NOMO-1 treated with DMSO at 0.1 percent for 48 hours (cell line): ENCODE measurements around the gene DTNB.
A peak's percentile ranks its signal among the peaks of the same experiment; 100 is the strongest.

Experiments
- DNase-seq: peaks from one replicate; lab custom pipeline; 2025; ENCODE audit not compliant: unreplicated experiment; lab: John Stamatoyannopoulos, UW

The DTNB gene

DNA sequence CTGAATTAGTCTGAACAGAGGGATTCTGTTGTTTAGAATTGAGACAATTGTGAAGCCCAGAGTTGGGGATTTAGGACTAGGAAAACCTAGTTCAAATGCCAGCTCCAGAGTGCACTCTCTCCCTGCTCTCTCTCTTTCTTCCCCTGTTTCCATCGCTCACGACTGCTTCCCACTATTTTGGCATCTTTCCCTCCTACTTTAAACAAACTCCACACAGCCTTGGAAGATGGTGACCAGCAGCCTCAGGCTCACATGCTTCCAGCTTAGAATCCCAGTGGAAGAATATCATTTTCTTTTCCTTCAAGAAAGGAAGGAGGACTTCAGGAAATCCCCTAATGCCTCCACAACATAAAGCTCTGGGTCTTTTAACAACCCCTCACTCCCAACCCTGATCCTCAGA, 325.5 kb downstream of the DTNB start:
- no peak for DNase-seq

DNA sequence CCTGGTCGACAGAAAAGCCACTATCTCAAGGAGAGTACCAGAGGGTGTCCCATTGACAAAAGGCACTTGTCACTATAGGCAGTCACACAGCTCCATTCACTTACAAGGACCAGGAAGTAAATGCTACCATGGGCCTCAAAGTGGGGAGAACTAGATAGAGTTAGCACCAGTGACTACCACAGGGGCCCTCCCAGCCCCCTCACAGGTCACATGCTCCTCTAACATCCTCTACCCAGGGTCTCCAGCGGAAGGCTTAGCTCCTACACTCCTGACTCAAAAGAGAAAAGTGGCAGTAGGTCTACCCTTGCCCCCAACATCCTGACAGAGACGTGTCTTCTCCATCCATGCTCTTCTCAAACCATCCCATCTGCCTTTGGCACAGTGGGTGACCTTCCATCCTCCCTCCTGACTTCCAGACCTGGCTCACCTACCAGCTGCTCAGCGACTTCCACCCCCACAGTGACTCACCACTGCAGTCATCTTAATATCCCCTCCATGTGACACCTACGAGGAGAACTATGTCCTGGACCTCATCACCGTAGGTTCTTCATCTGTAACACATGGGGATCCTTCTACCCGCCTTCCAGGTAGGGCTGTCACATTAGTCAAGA, 326.1 kb downstream of the DTNB start:
- no peak for DNase-seq

DNA sequence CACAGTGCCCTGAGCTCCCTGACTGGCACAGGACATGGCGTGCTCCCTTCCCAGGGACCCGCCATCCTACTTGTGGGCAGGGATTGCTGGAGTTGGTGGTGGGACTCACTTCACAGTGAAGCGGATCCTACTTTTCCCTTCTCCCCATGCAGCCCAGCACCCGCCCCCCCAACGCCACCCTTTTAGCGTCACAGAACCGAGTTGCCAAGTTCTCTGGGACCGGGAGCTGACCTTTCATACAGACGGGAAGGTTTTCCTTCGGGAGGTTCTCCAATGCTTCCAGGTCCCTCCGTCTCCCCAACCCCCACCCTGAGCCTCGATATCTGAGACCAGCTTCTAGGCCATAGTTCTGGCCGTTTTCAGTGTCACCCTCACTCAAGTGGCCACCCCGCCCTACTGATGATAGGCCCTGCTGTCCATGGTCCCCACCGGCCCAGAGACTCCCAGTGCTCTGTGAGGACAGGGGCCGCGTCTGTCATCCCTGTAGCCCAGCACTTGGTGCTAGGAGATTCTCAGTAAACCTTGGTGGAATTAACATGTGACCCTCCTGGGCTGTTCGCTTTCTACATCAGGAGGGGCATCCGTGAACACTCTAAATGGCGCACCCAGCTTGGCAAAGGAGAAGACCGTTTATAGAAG, 330.1 kb downstream of the DTNB start:
- DNase-seq: no peak

DNA sequence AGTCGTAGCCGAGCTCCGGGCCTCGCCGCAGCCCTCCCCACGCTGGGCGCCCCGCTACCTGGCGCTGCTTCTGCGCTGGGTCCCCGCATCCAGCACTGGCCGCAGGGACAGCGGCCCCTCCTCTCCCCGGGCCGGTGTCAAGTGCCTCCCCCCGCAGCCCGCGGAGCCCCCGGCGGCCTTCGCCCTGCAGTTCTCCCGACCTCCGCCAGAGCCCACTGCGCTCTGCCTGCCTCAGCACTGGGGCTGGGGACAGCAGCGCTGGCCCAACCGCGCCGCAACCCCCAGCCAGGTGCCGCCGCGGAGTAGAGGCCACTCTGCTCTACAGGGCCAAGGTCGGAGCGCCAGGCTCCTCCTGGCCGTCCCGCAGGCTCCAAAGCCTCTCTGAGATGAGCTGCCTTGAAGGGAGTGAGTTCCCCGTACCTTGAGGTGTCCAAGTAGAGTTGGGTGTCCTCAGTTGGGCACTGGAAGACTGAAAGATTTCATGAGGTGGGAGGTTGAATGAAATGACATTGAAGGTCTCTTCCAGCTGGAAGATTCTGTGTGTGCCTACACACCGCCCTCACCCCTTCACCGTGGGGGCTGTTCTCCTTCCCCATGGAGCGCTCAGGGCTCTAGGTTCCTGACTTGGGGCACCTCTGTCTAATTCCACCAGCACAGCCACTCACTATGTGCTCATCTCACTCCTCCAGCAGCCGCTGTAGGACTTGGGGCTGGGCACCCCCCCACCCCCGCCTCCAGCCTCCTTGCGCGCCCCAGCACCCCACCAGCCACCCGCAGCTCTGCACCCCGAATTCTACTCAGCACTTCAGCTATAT, 330.8 kb downstream of the DTNB start:
- peak; percentile 74 for DNase-seq

DNA sequence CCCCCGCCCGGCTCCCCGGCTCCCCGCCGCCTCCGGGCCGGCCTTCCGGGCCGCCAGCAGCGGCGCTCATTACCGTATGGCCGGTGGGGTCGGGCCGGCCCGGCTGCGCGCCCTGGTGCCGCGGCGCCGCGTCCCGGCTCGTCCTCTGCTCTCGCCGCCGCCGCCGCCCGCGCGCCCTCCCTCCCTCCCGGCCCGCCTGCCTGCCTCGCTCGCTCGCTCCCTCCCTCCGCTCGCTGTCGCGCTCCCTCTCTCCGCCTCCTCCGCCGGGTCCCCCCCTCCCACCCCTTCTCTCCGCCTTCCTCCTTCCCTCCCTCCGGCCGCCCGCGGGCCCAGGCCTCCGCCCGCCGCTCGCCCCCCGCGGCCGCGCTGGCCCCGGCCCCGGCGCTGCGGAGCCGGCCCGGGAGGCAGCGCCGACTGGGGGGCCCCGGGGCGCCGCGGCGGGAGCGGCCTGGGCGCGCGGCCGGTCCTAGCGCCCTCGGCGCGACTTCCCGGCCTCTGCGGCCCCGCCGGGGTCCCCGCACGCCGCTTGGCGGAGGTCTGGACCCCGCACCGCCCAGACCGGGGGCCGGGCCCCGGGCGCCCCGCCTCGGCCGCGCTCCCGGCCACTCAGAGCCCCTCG, 331.5 kb downstream of the DTNB start, which contains the start of gene DNMT3A:
Gene DNMT3A, minus strand, starts transcription at position 173 of the 619 bp plus-strand sequence. CDS start 27,941 bp downstream, outside the sequence.
- DNase-seq: peak; percentile 44

DNA sequence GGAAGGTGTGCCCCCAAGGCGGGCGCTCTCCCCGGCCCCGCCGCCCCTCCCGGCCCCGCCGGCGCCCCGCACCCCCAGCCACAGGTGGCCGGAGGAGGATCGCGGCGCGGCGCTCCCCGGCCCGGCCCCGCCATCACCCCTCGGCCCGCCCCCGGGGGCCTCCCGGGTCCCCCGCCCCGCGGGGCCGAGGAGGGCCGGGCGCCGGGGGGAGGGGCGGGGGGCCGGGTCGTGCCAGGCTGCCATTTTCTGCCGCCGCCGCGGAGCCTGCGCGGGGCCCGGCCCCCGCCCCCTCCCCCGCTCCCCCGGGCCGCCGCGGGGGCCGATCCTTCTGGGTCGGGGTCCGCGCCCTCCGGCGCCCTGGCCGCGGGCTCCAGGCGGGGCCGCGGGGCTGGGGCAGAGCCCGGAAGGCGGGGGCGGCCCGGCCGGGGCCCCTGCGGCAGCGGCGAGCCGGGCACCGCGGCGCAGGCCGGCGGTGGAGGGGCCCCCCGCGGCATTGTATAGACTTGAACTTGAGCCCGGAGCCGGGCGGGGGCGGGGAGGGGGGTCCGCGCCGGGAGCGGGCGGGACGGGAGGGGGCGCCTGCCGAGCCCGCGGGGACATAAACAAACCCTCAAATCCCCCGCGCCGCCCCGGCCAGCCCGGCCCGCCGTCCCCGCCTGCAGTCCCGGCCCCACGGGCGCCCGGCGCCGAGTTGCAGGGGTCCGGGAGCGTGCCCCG, 332.2 kb downstream of the DTNB start:
- DNase-seq: no peak

DNA sequence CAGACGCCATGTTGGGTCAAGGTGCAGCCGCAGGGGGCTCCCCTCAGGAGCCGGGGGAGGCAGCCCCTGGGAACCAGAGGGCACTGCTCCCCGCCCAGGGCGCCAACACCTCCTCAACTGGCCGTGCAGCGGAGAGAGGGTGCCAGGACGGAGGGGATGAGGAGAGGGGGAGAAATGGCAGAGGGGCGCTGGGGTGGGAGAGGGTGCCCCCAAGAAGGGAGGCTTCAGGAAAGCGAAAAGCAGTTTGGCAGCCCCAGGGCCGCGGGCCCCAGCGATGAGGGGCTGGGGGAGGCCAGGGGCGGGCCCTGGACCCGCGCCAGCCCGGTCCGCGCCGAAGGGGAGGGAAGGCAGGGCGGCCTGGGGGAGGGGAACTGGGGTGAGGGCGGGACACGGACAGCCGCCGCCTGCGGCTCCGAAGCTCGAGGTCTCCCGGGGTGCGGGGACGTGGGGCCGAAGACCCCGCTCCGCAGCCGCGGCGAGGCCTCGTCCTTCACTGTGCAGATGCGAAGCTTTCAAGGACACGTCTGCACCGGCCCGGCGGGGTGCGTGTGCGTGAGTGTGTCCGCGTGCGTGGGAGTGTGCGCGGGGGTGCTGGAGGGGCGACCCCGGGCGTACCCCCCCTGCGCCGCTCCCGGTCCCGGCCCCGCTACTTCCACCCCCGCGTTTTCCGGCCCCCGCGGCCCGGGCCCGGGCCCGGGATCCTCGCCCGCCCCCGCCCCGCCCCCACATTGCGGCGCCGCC, 333.0 kb downstream of the DTNB start:
- DNase-seq: no peak

DNA sequence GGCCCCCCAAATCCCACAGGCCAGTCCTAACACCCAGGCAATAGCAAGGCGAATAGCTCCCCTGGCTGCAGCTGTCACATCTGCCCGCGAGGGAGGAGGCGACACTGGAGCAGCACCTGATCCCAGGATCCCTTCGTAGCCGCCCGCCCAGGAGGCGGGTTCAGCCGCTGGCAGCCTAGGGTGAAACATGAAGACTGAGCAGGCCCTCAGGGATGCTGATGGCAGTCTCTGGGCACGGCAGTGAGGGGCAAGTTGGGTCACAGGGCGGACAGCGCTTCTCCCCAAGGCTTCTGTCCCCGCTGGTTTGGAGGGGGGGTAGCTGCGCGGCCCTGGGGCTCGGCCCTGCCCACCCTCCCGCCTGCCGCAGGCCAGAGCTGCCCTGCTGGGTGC, 333.6 kb downstream of the DTNB start:
- DNase-seq: no peak

DNA sequence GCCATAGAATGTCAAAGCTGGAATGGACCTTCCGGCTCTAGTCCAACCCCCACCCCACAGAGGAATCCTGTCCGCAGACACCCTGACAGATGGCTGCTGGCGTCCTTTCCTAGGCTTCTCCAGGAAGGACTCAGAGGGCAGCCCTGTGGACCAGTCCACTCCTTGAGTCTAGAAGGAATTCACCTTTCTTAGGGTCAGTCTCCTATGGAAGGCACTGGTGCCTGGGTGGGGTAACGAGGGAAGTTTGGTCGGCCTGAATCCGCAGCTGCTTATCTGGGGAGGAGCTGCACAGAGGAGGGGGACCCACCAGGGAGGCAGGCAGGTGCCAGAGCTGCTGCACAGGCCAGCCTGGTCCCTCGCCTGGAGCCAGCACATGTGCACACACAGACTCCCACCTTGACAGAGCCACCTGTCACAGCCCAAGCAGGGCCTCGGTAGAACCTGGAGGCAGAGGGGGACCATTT, 334.1 kb downstream of the DTNB start:
- DNase-seq: no peak

DNA sequence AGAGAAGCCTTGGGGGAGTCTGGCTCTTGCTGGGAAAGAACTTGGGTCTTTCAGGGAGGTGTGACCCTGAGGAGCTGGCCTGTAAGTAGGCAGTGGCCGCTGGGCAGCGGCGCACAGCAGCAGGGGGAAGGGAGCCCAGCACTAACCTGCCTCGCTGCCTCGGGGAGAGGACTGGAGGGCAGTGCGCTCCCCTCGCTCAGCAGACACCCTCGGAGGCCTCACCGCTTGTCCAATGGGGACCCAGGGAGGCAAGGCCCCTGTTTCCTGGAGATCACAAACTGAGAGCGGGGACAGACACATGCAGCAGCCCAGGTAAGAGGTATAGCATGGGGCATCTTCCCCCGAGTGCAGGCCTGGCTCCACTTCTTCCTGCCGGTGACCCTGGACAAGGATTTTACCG, 335.0 kb downstream of the DTNB start:
- no peak for DNase-seq

DNA sequence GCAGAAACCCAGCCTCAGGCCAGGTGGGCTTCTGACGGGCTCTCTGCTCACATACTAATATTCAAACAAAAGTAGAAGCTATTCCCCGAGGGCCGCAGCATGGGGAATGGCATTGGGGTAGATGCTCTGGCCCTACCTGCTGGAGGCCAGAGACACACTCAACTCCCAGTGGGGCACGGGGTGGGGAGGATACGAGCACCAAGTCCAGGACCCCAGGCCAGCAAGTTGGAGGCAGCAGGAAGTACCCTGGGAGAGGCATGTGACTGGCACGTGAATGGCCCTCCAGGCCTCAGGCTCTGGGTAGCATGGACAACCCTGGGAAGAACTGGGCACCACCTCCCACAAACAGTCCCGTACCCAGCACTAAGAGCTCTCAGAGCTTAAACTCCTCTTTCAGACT, 335.5 kb downstream of the DTNB start:
- DNase-seq: no peak

DNA sequence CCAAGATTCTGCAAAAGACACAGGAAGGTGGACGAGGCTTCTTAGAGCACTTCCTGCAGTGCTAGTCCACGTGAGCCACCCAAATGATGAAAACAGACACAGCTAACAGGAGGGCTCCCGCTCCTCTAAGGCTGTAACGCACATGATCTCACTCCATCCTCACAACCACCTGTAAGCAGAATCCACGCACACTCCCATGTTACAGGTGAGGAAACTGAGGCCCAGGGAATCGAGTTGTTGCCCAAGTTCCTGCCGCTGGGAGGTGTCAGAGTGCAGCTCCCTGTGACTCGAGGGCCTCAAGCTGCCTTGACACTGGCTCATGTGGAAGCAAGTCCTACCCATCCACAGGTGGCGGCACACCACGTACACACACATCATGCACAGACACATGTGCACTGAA, 336.1 kb downstream of the DTNB start:
- no peak for DNase-seq

DNA sequence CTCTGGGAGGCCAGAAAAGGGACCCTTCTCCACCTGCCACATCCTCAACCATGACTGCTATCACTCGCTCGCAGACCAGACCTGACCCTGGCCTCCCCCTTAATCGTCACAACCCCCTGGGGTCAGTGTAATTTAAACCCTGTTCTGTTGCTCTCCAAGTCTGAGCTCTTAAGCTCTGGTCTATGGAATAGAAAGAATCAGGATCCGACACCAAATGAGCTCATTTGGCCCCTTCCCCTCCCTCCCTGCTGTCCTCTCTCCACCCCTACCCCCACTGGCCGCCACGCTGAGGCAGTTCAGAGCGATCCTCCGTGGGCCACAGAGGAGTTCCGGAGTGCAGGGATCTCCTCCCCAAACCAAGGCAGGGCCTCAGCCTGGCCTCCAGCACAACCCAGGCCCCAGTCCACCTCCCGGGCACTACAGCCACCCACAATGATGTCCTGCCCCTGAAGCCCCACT, 337.0 kb downstream of the DTNB start:
- DNase-seq: no peak

DNA sequence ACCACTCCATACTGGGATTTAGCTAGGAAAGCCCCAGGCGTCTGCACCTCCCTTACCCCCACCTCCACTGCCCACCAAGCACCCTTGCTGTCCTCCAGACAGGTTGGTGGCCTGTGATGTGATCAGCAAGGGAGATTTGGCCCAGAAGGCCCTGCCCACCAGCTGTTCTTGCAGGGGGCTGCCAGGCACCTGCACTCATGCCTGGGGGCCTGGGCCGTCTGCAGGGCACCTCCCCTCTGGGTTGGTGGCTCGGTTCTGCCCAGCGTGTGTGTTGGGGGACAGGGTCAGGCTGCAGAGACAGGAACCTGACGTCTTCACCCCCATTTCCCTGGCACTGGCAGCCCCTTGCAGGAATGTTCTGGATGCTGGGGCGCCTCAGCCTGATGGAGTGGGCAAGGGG, 337.4 kb downstream of the DTNB start:
- no peak for DNase-seq

DNA sequence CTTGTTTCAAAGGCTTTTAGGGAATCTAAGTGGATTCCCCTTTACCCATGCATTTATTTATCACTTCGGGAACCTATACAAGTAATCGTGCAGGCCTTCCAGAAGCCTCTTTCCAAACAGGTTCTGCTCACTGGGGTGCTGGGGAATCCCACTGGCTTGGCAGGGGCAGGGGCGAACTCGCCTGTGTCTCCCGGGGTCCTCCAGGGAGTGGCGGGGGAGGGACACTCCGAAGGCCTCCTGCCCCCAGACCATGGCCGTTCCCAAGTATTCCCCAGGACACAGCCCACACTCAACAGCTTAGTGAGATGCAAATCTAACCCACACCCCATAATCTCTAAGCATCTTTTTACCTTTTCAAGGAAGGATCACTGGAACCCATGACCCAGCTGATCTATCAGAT, 338.2 kb downstream of the DTNB start:
- no peak for DNase-seq

DNA sequence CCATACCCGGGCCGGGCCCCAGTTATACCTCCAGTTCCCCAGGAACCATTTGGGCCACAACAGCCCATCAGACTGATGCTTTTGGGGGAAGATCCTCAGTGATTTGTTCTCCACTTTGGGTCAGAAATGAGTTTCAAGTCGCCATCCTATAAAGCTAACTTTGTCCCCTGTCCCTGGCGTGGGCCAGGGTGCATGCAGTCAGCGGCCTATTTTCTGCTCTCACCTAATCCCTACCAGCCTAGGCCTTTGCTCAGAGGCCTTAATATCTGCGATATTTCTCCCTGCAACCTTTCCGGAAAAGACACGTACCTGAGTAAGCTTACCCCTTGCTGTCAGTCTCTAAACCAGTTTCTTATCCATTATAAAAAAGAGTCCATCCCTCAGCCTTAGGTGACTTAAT, 338.9 kb downstream of the DTNB start:
- DNase-seq: no peak

DNA sequence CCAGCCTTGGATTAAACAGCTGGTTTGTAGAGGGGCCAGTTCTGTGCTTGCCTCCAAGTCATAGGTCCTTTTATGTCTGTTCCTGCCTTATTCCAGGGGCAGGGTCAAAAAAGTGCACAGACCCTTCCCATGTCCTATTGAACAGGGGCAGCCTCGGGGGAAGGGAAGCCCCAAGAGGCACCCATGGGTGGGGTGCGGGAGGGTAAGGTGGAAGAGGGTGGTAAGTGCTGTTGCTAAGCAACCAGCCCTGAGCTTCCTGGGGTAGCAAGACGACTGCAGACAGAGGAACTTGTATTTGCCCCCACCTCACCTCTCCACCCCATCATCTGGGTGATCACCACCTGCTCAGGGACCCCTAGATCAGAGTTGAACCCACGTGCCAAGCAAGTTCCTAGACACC, 339.4 kb downstream of the DTNB start:
- DNase-seq: no peak

DNA sequence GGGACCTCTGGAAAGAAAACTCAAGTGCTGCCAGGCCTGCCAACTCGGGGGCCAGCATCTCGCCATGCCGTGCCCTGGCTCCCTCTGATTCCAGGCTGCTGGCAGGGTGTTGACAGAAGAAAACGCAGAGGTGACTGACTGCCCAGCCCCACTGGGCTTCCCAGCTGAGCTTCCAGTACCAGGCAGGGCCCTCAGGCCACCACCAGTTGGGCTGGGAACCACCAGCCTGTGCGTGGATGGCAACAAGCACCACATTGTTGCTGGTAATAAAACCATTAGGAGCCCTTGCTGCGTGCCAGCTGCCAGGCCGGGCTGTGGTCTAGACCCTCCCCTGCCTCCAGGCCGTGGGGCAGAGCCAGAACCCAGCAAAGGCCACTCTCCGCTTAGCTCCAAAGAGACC, 340.8 kb downstream of the DTNB start:
- DNase-seq: no peak

DNA sequence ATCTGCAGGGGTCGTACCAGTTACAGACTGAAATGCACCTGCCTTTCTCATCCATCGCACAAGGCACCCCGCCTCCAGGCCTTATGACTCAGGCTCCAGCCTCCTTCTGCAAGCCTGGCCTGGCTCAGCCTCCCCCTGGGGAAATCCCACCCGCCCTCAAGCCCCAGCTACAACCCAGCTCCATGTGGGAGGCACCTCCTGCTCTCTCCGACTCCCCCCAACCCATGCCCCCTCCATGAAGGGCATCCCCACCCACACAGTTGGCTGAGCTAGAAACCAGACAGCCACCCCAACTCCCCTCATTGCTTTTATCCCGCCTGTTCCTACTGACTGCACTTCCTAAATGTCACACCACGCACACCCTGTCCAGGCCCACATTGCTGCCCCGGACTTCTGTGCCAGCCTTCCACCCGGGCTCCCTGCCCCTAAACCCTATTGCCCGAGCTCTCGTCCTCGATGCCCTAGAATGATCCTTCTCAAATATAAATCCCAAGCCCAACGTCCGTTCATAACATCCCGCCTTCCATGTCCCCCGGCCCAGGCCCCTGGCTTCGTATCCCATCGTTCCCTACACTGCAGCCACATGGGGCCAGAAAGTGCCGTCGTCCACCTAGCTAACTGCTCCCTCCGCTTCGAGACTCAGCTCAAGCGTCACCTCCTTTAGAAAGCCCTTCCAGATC, 341.6 kb downstream of the DTNB start:
- DNase-seq: no peak

DNA sequence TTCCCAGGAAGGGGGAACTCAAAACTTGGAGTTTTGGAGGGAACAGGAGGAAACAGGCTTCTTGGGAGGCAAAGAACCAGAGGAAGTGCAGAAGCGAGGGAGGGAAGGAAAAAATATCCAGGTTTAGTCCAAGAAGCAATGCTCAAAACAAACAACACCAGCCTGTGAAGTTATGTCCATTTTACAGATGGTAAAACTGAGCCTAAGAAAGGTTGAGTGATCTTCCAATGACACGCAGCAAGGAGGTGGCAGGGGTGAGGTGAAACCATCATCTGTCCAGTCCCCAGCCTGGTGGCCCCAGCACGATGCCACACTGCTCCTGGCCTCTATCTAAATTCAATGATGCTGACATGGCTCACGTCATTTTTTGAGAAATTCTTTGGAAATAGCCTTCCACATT, 342.4 kb downstream of the DTNB start:
- no peak for DNase-seq
